Anterior cingulate cortex (tissue), 58 donors: ENCODE results near the gene PPP1R3G.
"Not testable (repeated sequence)": the region's sequence is repeated elsewhere in the genome, so short reads cannot be mapped to it uniquely, and the experiment has no call there.

Source experiments
- DNase-seq, 58 donors: peaks; one replicate each; lab custom pipeline; 2025; lab: John Stamatoyannopoulos, UW

PPP1R3G gene

GRCh38 chr6:5113096-5113495 lies 28.0 kb downstream of the PPP1R3G start:
- no peak for DNase-seq

- DNase-seq: no peak
Observed at GRCh38 chr6:5115168-5115567, 30.0 kb downstream of the PPP1R3G start.

GRCh38 chr6:5116243-5116991 lies 31.3 kb downstream of the PPP1R3G start:
- no peak for DNase-seq

GRCh38 chr6:5119090-5119951 lies 34.2 kb downstream of the PPP1R3G start:
- no peak for DNase-seq

- DNase-seq: no peak
Observed at GRCh38 chr6:5120011-5120410, 34.9 kb downstream of the PPP1R3G start.

- not testable (repeated sequence) for DNase-seq
Observed at GRCh38 chr6:5120543-5120942, 35.4 kb downstream of the PPP1R3G start.

- DNase-seq: peak in 2 of 58 donors; percentile 11 to 12
Observed at GRCh38 chr6:5121479-5121878, 36.3 kb downstream of the PPP1R3G start.

GRCh38 chr6:5121956-5122355 lies 36.8 kb downstream of the PPP1R3G start:
- DNase-seq: no peak

GRCh38 chr6:5122504-5123112 lies 37.5 kb downstream of the PPP1R3G start:
- peak in 1 of 58 donors; percentile 21 for DNase-seq

- no peak for DNase-seq
Observed at GRCh38 chr6:5123296-5124143, 38.4 kb downstream of the PPP1R3G start.

- no peak for DNase-seq
Observed at GRCh38 chr6:5124526-5124925, 39.4 kb downstream of the PPP1R3G start.

- DNase-seq: no peak
Observed at GRCh38 chr6:5125152-5126006, 40.2 kb downstream of the PPP1R3G start.

GRCh38 chr6:5126214-5126613 lies 41.1 kb downstream of the PPP1R3G start:
- no peak for DNase-seq

- no peak for DNase-seq
Observed at GRCh38 chr6:5127106-5127687, 42.1 kb downstream of the PPP1R3G start.

- no peak for DNase-seq
Observed at GRCh38 chr6:5128351-5128750, 43.2 kb downstream of the PPP1R3G start.

GRCh38 chr6:5130135-5130866 lies 45.2 kb downstream of the PPP1R3G start:
- no peak for DNase-seq

GRCh38 chr6:5132731-5133130 lies 47.6 kb downstream of the PPP1R3G start:
- DNase-seq: peak in 50 of 58 donors; percentile 9 to 87 (median 53)

- DNase-seq: no peak
Observed at GRCh38 chr6:5133943-5134342, 48.8 kb downstream of the PPP1R3G start.
